DND-41 (cell line): ENCODE measurements around the gene RNF26.

ENCODE experiments used
- ATAC-seq: fragments of 200-7000 bp; cut with Tn5 transposase; 3 replicates; pipeline ENCODE4 v1.9.1; 2021; ENCODE audit warnings: low read depth; ENCODE audit not compliant: insufficient read depth
- DNase-seq: peaks from one replicate; pipeline ENCODE4 v3.0.0-alpha.2; 2020
- H2AFZ ChIP-seq: 2 replicates; pipeline ENCODE4 v1.6.0; 2012; ENCODE audit warnings: low read depth, low read length
- H3K27ac ChIP-seq: 2 replicates; pipeline ENCODE4 v1.5.1; 2012; ENCODE audit warnings: low read length, inconsistent platforms
- H3K27me3 ChIP-seq: fragments of 200-600 bp; sonication (generic); 2 replicates; pipeline ENCODE4 v1.6.0; 2012; ENCODE audit warnings: low read length, mild to moderate bottlenecking, inconsistent platforms; ENCODE audit not compliant: insufficient read depth, poor library complexity
- H3K36me3 ChIP-seq: 2 replicates; pipeline ENCODE4 v1.5.1; 2012; ENCODE audit warnings: low read length, inconsistent platforms; ENCODE audit not compliant: insufficient read depth
- H3K4me1 ChIP-seq: 2 replicates; pipeline ENCODE4 v1.5.1; 2012; ENCODE audit warnings: mild to moderate bottlenecking, low read length; ENCODE audit not compliant: insufficient read depth
- H3K4me2 ChIP-seq: 2 replicates; pipeline ENCODE4 v1.6.0; 2012; ENCODE audit warnings: mild to moderate bottlenecking, moderate library complexity, low read length, inconsistent platforms; ENCODE audit not compliant: insufficient read depth
- H3K4me3 ChIP-seq, 2 experiments: fragments of 200-600 bp in 1 of 2; shearing (Covaris generic) in 1 of 2; 2 replicates each; pipeline ENCODE4 v1.5.1; 2012 to 2016; ENCODE audit warnings: inconsistent platforms in 2 of 2, low read length in 2 of 2, mild to moderate bottlenecking in 2 of 2, low read depth in 1 of 2, moderate library complexity in 1 of 2
- H3K79me2 ChIP-seq: 2 replicates; pipeline ENCODE4 v1.6.0; 2012; ENCODE audit warnings: low read length, inconsistent platforms; ENCODE audit not compliant: insufficient read depth
- H3K9ac ChIP-seq: 2 replicates; pipeline ENCODE4 v1.6.0; 2012; ENCODE audit warnings: low read depth, mild to moderate bottlenecking, inconsistent platforms, low read length, moderate library complexity
- H3K9me3 ChIP-seq: 2 replicates; pipeline ENCODE4 v1.5.1; 2012; ENCODE audit warnings: low read length, moderate library complexity, mild to moderate bottlenecking, inconsistent platforms; ENCODE audit not compliant: insufficient read depth, severe bottlenecking
- H4K20me1 ChIP-seq: 2 replicates; pipeline ENCODE4 v1.6.0; 2012; ENCODE audit warnings: low read length; ENCODE audit not compliant: insufficient read depth
- EZH2 ChIP-seq: IDR thresholded peaks from 3 replicates; pipeline ENCODE4 v1.6.1; 2012; ENCODE audit warnings: borderline replicate concordance, low read depth, mild to moderate bottlenecking, moderate library complexity, low read length, inconsistent platforms; ENCODE audit not compliant: severe bottlenecking
- TF ChIP-seq, protein P1 (sequence below): IDR thresholded peaks from 2 replicates; pipeline ENCODE4 v1.5.1; 2012; ENCODE audit warnings: borderline replicate concordance, low read length, moderate library complexity, mild to moderate bottlenecking; ENCODE audit not compliant: poor library complexity, severe bottlenecking; ENCODE audit errors: extremely low read depth

RNF26 gene

DNA sequence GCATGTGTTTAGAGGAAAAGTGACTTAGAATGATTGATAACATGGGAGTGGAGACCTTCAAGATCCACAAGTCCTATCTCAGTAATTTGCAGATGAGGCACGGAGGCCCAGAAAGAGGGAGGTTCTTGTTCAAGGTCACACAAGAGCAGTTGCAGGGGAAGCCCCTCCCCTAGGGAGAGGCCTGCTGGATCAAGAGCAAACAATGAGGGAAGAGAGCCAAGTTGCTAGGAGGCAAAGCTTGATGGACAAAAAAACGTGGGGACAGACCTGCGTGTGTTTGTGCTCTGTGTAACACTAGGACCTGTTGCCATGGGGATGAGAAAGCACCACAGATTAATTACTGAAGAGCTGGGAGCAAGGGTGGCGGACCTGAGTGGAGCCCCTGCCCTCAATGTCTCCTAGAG lies 18.5 kb downstream of the RNF26 start:
- Histone ChIP-seq H3K27me3 (peaks cover 30% of the 10 kb centered on the region), H3K9ac (no peak overlapping the region), H2AFZ (no peak overlapping the region), H4K20me1 (peaks cover 4% of the 10 kb centered on the region; the same call in 1 of the 2 replicates), H3K9me3 (no peaks in the 10 kb centered on the region), H3K4me2 (no peak overlapping the region), H3K4me1 (peaks cover 8% of the 10 kb centered on the region; the same call in 1 of the 2 replicates), H3K27ac (no peak overlapping the region), H3K4me3 (no peak overlapping the region), H3K36me3 (no peaks in the 10 kb centered on the region), H3K79me2 (no peaks in the 10 kb centered on the region)
- no peak for ATAC-seq
- no peak for TF ChIP-seq EZH2
- no peak for DNase-seq

DNA sequence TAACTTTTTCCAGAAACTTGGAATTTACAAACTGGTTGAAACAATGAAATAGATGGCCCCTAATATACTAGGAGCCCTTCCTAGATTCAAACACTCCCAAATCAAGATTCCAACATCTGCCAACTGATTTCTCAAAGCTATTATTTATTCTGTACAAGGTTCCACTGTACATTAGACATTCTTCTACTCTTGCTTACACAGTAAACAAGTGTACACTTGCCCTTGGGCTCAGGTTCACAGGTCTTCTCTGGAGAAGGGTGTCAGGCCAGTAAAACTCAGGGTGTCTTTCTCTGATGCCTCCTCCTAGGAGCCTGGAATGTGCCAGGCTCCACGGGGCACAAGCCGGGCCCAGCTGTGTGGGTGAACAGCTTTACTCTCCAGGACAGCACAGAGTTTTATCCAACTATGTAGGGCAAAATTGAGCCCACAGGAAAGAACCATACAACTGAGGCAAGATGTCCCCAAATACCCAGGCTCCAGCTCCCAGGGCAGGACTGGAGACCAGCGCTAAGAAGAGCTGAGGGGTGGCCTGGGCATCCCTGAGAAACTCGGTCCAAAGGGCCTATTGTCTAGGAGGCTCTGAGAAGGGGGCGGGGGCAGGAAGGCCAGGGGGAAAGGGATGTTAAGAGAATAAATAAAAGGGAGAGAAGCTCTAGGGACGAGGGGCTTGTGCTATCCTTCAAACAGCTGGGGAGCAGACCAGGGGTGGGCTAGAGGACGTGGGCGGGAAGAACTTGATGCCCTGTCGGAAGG lies 20.9 kb downstream of the RNF26 start:
- Histone ChIP-seq H3K4me3 (no peak overlapping the region), H3K79me2 (no peaks in the 10 kb centered on the region), H2AFZ (no peak overlapping the region), H4K20me1 (peaks cover 4% of the 10 kb centered on the region; the same call in 1 of the 2 replicates), H3K9me3 (no peaks in the 10 kb centered on the region), H3K4me1 (peaks cover 8% of the 10 kb centered on the region; the same call in 1 of the 2 replicates), H3K27ac (no peak overlapping the region), H3K27me3 (peaks cover 40% of the 10 kb centered on the region), H3K9ac (no peak overlapping the region), H3K36me3 (no peaks in the 10 kb centered on the region), H3K4me2 (no peak overlapping the region)
- no peak for TF ChIP-seq EZH2
- TF ChIP-seq, protein P1, sequence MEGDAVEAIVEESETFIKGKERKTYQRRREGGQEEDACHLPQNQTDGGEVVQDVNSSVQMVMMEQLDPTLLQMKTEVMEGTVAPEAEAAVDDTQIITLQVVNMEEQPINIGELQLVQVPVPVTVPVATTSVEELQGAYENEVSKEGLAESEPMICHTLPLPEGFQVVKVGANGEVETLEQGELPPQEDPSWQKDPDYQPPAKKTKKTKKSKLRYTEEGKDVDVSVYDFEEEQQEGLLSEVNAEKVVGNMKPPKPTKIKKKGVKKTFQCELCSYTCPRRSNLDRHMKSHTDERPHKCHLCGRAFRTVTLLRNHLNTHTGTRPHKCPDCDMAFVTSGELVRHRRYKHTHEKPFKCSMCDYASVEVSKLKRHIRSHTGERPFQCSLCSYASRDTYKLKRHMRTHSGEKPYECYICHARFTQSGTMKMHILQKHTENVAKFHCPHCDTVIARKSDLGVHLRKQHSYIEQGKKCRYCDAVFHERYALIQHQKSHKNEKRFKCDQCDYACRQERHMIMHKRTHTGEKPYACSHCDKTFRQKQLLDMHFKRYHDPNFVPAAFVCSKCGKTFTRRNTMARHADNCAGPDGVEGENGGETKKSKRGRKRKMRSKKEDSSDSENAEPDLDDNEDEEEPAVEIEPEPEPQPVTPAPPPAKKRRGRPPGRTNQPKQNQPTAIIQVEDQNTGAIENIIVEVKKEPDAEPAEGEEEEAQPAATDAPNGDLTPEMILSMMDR = no peak
- DNase-seq = no peak
- ATAC-seq = no peak

DNA sequence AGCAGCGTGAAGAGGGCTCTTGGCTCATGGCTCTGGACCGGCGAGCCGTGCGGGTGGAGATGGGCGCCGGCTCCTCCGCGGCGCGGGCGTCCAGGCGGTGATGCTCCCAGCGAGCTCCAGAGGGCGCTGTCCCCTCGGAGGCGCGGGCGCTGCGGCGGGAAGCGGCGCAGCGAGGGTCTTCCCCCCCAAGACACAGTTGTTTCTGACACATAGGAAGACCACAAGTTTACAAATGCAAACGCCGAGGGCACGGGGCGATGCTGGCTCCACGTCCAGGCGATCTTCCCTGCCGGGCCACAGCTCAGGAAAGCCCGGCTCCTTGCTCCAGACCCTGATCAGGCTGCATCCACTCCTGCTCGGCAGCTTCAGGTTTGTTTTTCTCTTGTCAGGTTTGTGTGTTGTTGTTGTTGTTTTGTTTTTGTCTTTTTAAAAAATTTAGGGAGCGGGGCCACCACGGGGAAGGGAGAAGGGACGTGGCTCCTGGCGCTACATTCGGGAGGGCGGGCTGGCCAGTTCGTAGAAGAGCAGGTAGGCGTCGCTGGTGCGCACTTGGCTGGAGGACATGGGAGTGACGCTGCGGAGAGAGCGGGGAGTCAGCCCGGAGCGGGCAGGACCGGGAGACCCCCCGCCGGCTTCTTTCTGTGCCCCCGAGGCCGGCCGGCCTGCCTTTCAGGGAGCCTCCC lies 22.2 kb downstream of the RNF26 start:
- no peaks in the 10 kb centered on the region for H3K79me2 ChIP-seq
- H4K20me1 ChIP-seq = peaks cover 4% of the 10 kb centered on the region; the same call in 1 of the 2 replicates
- DNase-seq = peak; percentile 68
- peak overlapping the region; percentile 83 for H3K4me2 ChIP-seq
- H3K4me3 ChIP-seq = peak overlapping the region in 1 of 2 experiments; percentile 57; a peak in 3 of 4 replicates
- ATAC-seq = peak; percentile 86
- no peaks in the 10 kb centered on the region for H3K9me3 ChIP-seq
- peak overlapping the region; percentile 85 for H2AFZ ChIP-seq
- no peak overlapping the region; the same call in 1 of the 2 replicates for H3K27ac ChIP-seq
- H3K27me3 ChIP-seq = peaks cover 40% of the 10 kb centered on the region
- H3K4me1 ChIP-seq = peaks cover 8% of the 10 kb centered on the region; the same call in 1 of the 2 replicates
- no peaks in the 10 kb centered on the region for H3K36me3 ChIP-seq
- TF ChIP-seq EZH2 = peak; percentile 85
- TF ChIP-seq, protein P1 = peak; percentile 85
- H3K9ac ChIP-seq = peak overlapping the region; percentile 52

DNA sequence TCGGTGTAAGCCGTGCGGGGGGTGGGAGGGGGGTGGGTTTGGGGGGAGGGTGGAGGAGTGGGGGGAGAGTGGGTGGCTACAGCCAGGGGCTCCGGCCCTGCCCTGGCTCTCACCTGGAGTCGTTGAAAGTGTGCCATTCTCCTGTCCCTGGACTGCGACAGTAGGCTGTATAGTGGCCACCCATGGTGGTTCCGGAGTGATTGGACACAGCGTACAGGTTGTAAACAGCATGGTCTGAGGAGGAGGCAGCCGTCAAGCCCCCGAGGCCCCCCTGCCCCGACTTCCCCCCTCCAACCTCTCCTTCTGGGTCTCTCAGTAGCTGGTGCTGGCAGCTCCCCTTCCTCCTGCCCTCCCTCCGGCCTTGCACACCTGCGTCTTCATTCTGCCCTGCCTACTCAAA lies 22.7 kb downstream of the RNF26 start:
- ATAC-seq = peak; percentile 4; the same call in 1 of the 3 replicates
- Histone ChIP-seq H3K79me2 (no peaks in the 10 kb centered on the region), H4K20me1 (peaks cover 4% of the 10 kb centered on the region; the same call in 1 of the 2 replicates), H3K4me1 (peaks cover 8% of the 10 kb centered on the region; the same call in 1 of the 2 replicates), H3K27ac (no peak overlapping the region), H3K9ac (no peak overlapping the region), H2AFZ (no peak overlapping the region), H3K4me2 (peak overlapping the region; percentile 83), H3K9me3 (no peaks in the 10 kb centered on the region), H3K36me3 (no peaks in the 10 kb centered on the region), H3K27me3 (peaks cover 40% of the 10 kb centered on the region), H3K4me3 (no peak overlapping the region)
- DNase-seq = no peak
- TF ChIP-seq, protein P1 = no peak
- no peak for TF ChIP-seq EZH2
